ENCODE data around the gene ITGA7.

Gene ITGA7

DNA sequence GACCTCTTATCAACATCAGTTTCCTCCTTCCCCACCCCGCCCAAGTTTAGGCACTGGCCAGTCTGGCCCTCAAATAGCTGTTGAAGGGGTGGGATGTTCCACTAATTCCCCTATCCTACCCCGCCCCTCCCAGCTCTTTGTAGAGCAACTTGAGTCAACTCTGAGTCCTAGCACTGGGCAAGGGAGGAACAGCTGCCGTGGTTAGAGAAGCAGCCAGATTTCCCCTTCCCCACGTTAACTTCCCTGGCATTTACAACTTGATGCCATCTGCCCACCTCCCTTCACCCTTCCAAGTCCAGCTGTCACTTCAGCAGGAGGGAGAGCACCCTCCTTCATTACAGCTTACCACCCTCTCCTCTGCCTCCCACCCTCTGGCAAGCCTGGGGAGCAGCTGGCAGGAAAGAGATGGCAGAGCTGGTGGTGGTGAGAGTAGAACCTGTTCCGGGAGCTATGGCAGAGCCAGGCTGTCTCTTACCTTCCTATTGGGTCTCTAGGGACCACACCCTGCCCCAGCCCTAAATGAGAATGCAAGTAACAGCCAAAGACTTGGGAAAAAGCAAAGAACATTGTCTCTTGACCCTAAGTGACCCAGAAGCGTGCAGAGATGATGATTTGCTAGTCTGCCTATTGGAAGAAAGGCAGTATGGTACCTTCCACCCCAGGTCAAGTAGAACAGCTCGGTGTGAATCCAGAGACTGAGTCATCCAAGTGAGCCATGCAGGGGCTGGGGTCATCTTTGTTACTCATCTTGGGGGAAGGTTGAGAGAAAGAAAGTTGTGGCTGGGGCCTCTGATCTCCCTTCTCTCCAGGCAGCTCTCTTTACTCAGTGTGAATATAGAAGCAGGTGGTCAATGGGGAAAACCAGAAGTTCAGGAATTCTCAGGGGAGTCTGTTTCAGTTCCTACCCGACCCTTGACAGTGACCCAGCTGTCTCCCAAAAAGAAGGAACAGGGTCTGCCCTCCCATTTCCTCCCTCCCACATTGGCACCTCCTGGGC, 9.6 kb upstream of the ITGA7 start:
- DNase-seq: peak; percentile 85

- no peak for DNase-seq
These were observed 8.9 kb upstream of the ITGA7 start for GRCh38 chr12:55716582-55716957.

- peak; percentile 96 for DNase-seq
These were observed 8.3 kb upstream of the ITGA7 start, which contains the start of gene BLOC1S1 for GRCh38 chr12:55715833-55716581. TSS of gene BLOC1S1 (plus strand) at chr12:55716046. CDS start at chr12:55716052, 6 bp downstream.

GRCh38 chr12:55715169-55715764, 7.6 kb upstream of the ITGA7 start:
- DNase-seq: no peak

- DNase-seq: no peak
These were observed 6.0 kb upstream of the ITGA7 start for GRCh38 chr12:55713721-55714120.

- no peak for DNase-seq
These were observed 5.2 kb upstream of the ITGA7 start for GRCh38 chr12:55712700-55713415.

GRCh38 chr12:55711786-55712553, 4.3 kb upstream of the ITGA7 start:
- no peak for DNase-seq

DNA sequence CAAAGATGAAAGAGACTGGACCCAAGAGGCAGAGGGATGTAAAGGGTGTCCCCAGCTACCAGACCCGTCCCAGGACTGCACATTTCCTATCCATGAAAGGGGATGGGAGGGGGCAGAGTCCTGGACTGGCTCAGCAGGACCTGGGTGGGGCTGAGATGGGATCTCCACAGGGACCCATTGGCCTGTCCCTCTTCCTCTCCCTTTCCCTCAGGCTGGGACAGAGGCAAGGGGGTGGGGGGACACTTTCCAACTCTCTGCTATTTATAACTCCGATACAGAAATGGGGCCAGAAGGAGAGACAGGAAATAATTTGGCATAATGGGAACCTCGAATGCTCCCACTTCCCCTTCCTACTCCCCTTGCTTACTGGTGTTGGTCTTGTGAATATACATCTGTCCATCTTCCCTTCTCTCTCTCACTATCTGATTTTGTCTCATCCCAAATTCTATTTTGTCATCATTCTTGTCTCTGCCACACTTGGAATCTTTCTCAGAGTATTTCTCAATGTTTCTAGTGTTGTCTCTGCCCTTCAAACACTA, 1.1 kb upstream of the ITGA7 start:
- DNase-seq: no peak

DNA sequence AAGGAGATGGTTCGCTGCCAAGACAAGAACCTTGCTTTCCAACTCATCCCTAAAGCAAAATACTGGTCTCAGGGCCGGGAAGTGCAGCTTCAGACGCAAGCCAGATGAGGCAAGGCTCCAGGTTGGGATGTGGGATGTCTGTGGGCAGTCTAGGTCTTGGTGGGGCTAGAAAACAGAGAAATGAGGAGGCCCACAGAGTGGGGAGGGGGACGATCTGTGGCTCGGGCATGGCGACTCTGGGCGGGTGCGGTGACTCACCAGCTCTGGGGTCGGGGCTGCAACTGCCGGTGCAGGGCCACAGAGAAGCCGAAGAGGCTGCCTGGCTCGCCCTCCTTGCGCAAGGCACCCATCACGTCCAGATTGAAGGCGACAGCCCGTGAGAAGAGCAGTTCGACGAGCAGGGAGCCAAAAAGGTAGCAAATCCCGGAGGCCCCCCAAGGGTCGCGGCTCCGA, 459 bp downstream of the ITGA7 start:
- DNase-seq: peak; percentile 84

DNA sequence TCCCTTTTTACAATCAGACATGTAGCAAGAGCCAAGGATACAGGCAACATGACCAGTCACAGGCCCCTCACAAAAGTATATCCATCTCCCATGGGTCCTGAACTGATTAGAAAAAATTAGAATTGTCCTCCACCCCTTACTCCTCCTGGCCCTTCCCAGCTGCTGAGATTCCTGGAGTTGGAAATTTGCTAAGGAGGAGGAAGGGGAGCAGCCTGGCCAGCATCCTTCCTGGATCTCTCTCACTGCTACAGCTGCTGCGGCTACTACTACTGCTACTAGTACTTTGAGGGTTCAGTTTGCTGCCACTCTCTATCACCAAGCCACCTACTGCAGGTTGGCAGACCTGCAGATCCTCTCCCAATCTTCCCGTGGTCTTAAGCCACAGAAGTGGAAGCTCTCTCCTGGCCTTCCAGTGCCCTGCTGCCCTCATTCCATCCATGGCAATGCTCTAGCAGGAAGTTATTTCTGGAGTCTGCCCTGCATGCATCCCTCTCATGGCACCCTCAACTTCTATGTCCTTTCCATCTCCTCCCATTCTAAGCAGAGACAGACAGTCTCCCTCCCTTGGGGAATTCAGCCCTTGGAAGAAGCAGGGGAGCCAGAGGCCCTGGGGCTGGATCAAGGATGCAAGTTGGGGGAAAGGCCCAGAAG, 1.0 kb downstream of the ITGA7 start:
- no peak for DNase-seq

- DNase-seq: no peak
These were observed 1.8 kb downstream of the ITGA7 start for GRCh38 chr12:55705782-55706402.

GRCh38 chr12:55704824-55705718, 2.6 kb downstream of the ITGA7 start:
- DNase-seq: no peak

- DNase-seq: no peak
These were observed 3.6 kb downstream of the ITGA7 start for GRCh38 chr12:55703901-55704761.

DNA sequence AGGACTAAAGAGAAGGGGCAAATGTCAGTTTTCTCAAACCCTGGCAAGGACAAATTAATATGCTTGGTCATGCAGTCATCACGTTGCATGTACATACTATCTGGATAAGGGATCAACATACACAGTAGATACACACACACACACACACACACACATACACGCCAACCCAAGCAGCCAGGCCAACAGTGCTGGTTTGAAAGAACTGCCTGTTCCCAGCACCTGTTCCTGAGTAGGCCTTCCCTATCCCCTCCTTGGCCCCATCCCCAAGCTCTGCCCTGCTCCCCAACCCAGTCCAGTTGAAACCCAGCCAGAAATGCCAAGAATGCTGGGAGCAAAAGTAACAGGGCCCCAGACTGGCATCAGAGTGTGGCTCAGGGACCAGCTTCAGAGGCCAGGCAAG, 4.4 kb downstream of the ITGA7 start:
- DNase-seq: no peak

DNA sequence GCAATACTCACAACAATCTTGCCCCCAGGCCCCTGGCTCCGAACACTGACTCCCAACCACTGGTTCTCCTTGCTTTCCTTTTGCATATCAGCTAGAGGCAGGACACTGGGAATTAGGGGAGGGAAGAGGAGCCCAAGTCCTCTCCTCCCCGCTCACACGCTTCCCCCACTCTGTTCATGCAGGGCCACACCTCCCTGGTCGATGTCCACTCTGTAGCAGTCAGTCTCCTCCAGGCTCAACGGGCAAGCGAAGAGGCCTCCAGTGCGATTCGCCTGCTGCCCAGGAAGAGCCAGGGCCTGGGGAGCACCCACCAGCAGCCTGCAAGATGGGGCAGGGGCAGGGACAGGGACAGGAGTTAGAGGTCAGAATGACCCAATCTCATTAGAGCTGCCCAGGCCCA, 4.8 kb downstream of the ITGA7 start:
- no peak for DNase-seq

- DNase-seq: no peak
These were observed 7.3 kb downstream of the ITGA7 start for GRCh38 chr12:55700255-55701018.

- no peak for DNase-seq
These were observed 8.1 kb downstream of the ITGA7 start for GRCh38 chr12:55699471-55700055.

Measured in islet precursor cell (in vitro differentiated cells).